GM10266 (cell line): Measurements from ENCODE around the gene FAS.
A peak's percentile ranks its signal among the peaks of the same experiment; 100 is the strongest.

ENCODE experiments used
- DNase-seq: peaks from one replicate; pipeline ENCODE4 v3.0.0; 2012; ENCODE audit errors: extremely low spot score
- TF ChIP-seq, protein P1 (sequence below): IDR thresholded peaks from 2 replicates; pipeline ENCODE4 v1.5.1; 2012; ENCODE audit warnings: mild to moderate bottlenecking, low read depth; ENCODE audit not compliant: control insufficient read depth, insufficient read depth; ENCODE audit errors: missing control alignments

Gene FAS

DNA sequence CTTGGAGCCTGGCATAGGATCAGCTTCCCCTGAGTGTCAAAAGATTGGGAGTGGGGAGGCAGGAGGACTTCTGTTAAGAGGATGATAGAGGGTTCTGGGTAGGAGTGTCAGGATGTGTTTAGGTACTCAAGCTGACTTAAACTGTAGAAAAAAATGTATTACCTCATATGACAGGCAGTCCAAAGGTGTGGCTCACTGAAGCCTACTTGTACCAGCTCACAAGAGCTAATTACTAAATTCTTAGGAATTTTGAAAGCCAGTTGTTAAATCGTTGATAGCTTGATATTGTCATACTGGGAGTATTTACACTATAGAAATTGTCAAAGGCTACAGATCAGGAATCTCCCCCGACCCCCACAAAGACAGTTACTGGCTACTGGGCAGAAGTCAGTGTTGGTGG lies 32.1 kb downstream of the FAS start:
- TF ChIP-seq, protein P1, sequence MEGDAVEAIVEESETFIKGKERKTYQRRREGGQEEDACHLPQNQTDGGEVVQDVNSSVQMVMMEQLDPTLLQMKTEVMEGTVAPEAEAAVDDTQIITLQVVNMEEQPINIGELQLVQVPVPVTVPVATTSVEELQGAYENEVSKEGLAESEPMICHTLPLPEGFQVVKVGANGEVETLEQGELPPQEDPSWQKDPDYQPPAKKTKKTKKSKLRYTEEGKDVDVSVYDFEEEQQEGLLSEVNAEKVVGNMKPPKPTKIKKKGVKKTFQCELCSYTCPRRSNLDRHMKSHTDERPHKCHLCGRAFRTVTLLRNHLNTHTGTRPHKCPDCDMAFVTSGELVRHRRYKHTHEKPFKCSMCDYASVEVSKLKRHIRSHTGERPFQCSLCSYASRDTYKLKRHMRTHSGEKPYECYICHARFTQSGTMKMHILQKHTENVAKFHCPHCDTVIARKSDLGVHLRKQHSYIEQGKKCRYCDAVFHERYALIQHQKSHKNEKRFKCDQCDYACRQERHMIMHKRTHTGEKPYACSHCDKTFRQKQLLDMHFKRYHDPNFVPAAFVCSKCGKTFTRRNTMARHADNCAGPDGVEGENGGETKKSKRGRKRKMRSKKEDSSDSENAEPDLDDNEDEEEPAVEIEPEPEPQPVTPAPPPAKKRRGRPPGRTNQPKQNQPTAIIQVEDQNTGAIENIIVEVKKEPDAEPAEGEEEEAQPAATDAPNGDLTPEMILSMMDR, result no peak
- no peak for DNase-seq

DNA sequence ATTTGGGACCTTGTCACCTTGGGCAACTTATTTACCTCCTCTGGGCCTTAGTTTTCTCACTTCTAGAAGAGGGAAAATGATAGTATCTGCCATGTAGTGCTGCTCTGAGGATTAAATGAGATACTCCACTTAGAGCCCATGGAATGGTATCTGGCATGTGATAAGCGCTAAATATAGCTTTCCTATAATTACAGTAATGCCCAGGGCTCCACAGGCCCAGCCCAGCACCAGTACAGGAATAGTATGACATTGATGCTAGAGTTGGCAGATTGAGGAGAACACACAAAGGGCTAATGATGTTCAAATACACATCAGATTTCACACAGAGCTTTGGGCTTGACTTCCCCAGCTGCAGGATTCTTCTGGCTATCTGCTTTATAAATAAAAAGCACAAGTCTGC lies 34.9 kb downstream of the FAS start:
- no peak for DNase-seq
- TF ChIP-seq, protein P1, result no peak

DNA sequence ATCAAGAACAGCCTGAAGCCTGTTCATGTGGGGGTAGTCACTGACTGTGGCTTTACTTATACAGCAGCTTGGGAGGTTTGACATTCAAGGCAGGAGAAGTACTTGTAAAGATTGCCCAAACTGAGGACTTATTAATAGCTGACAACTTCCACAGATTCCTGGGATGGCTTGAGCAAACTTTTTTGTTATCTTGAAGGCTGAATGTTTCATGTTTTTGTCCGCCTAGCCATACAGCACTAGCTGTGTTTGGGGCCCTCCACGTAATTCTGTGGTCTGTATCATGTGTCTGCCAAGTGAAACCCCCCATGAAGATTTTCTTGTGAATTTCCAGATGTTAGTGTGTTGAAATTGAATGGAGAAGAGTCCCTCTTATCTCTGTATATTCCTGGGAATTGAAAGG lies 38.6 kb downstream of the FAS start:
- TF ChIP-seq, protein P1, result no peak
- DNase-seq, result no peak

DNA sequence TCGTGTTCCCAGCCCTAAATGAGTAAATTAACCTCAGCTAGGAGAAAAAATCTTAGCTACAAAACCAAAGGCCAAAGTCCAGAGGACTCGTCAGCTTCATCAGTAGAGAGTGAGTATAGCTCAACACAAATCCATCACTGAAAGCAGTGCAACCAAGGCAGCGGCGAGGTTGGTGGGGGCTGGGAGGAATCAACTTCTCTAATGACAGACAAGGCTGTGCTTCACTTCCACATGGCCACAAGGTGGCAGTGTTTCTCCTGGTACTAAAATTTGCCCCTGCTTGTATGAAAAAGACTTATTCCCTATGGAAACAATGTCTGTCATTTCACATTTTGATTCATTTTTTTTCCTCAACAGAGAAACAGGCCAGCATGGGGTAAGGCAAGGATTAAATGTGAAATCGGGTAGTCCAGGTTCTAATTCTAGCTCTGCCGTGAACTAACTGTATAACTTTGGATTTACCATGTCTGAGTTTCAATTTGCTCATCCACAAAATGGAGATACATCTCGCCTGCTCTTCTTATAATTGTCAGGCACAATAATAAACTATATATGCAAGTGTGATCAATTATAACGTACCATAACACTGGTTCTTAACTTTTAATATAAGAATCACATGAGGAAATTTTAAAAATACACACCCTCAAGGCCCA lies 39.3 kb downstream of the FAS start:
- DNase-seq, result peak; percentile 41
- TF ChIP-seq, protein P1, result peak; percentile 85

DNA sequence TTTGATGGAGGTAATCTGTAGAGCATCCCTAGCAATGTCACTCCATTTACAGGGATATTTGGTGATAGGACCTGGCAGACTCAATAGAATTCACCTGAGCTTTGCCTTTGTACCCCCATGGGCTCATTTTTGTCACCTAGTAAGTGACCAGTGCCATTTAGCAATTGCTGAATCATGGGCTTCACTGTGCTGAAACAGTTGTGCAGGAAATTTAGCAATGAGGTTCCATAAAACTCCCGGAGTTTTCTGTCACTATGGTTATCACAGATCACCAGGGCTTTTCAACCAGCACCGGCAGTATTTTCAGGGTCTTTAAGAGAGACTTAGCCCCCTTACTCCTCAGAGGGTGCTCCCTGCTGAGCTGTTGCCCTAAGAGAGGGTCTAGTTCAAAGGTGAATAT lies 40.2 kb downstream of the FAS start:
- TF ChIP-seq, protein P1, result no peak
- no peak for DNase-seq

DNA sequence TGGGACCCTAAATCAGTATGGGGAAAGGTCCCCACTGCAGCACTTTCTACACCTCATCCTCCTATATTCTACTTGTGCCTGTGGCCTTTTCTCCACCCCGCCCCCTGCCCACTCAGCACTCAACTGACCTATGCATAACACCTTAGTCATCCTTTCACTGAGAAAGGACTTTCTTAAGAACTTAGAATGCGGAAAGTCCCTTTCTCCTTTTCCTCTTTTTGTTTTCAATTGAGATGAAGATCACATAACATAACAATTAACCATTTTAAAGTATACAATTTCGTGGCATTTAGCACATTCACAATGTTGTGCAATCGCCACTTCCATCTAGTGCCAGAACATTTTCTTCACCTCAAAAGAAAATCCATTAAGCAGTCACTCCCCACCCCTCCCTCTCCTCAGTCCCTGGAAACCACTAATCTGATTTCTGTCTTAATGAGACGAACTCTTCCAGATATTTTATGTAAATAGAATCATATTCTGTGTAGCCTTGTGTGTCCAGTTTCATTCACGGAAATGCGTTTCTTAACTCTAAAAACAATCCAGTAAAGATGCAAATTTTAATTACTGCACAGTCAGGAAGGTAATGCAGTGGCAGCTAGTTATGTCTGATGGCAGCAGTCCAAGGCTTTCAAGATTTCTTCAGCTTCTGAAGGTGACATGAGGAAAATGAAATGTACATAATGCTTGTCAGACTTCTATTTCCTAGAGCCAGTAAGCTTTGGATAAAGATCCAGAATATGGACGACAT lies 41.7 kb downstream of the FAS start:
- DNase-seq, result peak; percentile 63

More for the DNA sequence above, 41.7 kb downstream of the FAS start:
- TF ChIP-seq, protein P1, result no peak
